NT2/D1 (cell line): ENCODE data around the gene FCER1G.
A peak's percentile ranks its signal among the peaks of the same experiment; 100 is the strongest.

ENCODE experiments used
- DNase-seq: peaks from one replicate; pipeline ENCODE4 v3.0.0-alpha.2; 2011; ENCODE audit warnings: low read depth, low spot score
- H3K27me3 ChIP-seq: 2 replicates; pipeline ENCODE4 v1.6.0; 2011; ENCODE audit warnings: mild to moderate bottlenecking; ENCODE audit not compliant: insufficient read length, insufficient read depth
- H3K36me3 ChIP-seq: 2 replicates; pipeline ENCODE4 v1.6.1; 2011; ENCODE audit warnings: mild to moderate bottlenecking, low read length, mixed read lengths; ENCODE audit not compliant: insufficient read depth, insufficient read length
- H3K4me1 ChIP-seq: 2 replicates; pipeline ENCODE4 v1.5.1; 2011; ENCODE audit not compliant: insufficient read depth, insufficient read length
- H3K4me3 ChIP-seq: 2 replicates; pipeline ENCODE4 v1.5.1; 2011; ENCODE audit warnings: low read depth; ENCODE audit not compliant: insufficient read length
- H3K9ac ChIP-seq: 2 replicates; pipeline ENCODE4 v1.6.0; 2011; ENCODE audit warnings: low read depth; ENCODE audit not compliant: insufficient read length
- H3K9me3 ChIP-seq: 2 replicates; pipeline ENCODE4 v1.5.1; 2011; ENCODE audit warnings: mild to moderate bottlenecking, low read length; ENCODE audit not compliant: insufficient read depth
- SUZ12 ChIP-seq: IDR thresholded peaks from 2 replicates; pipeline ENCODE4 v1.6.1; 2011; ENCODE audit not compliant: insufficient read length, insufficient read depth; ENCODE audit errors: extremely low read depth
- YY1 ChIP-seq: IDR thresholded peaks from 2 replicates; pipeline ENCODE4 v1.6.1; 2011; ENCODE audit not compliant: insufficient read length, insufficient read depth
- ZNF274 ChIP-seq: IDR thresholded peaks from 2 replicates; pipeline ENCODE4 v1.6.1; 2011; ENCODE audit warnings: mild to moderate bottlenecking, low read depth, low read length

Gene FCER1G

GRCh38 chr1:161196521-161197451 is 18.3 kb upstream of the FCER1G start:
- H3K4me1 ChIP-seq, result peaks cover 38% of the 10 kb centered on the region

GRCh38 chr1:161197560-161198193 is 17.4 kb upstream of the FCER1G start:
- TF ChIP-seq ZNF274 (no peak), YY1 (no peak), SUZ12 (no peak)
- no peaks in the 10 kb centered on the region for H3K27me3 ChIP-seq
- H3K36me3 ChIP-seq, result peaks cover 37% of the 10 kb centered on the region
- H3K9me3 ChIP-seq, result no peaks in the 10 kb centered on the region
- DNase-seq, result no peak
- peak overlapping the region; percentile 86 for H3K9ac ChIP-seq
- peak overlapping the region; percentile 52 for H3K4me3 ChIP-seq
- H3K4me1 ChIP-seq, result peaks cover 40% of the 10 kb centered on the region

More at GRCh38 chr1:161196521-161197451, 18.3 kb upstream of the FCER1G start:
- peak overlapping the region; percentile 86 for H3K9ac ChIP-seq
- no peaks in the 10 kb centered on the region for H3K9me3 ChIP-seq
- no peaks in the 10 kb centered on the region for H3K27me3 ChIP-seq
- TF ChIP-seq SUZ12, result no peak
- TF ChIP-seq ZNF274, result no peak
- no peak for TF ChIP-seq YY1
- no peak for DNase-seq
- H3K4me3 ChIP-seq, result peak overlapping the region; percentile 52
- peaks cover 45% of the 10 kb centered on the region for H3K36me3 ChIP-seq

- Histone ChIP-seq H3K27me3 (no peaks in the 10 kb centered on the region), H3K9ac (peak overlapping the region; percentile 86), H3K9me3 (no peaks in the 10 kb centered on the region), H3K4me3 (peak overlapping the region; percentile 52), H3K4me1 (peaks cover 41% of the 10 kb centered on the region), H3K36me3 (peaks cover 34% of the 10 kb centered on the region)
- TF ChIP-seq ZNF274 (no peak), SUZ12 (no peak), YY1 (no peak)
- peak; percentile 55 for DNase-seq
These were observed 16.8 kb upstream of the FCER1G start for GRCh38 chr1:161198194-161198896.

- Histone ChIP-seq H3K9ac (peak within 1 kb of the TSS; percentile 86), H3K9me3 (no peaks in the 10 kb centered on the region), H3K4me1 (peaks cover 42% of the 10 kb centered on the region), H3K36me3 (peaks cover 34% of the 10 kb centered on the region), H3K4me3 (peak within 1 kb of the TSS; percentile 52), H3K27me3 (no peaks in the 10 kb centered on the region)
- DNase-seq, result no peak
- TF ChIP-seq SUZ12 (no peak), YY1 (no peak), ZNF274 (no peak)
These were observed 16.1 kb upstream of the FCER1G start, which contains the start of gene ADAMTS4 for GRCh38 chr1:161198897-161199431. Gene ADAMTS4 (minus strand): TSS chr1:161199054. CDS start chr1:161198627, 427 bp downstream.

- H3K4me3 ChIP-seq, result peak overlapping the region; percentile 12
- peaks cover 35% of the 10 kb centered on the region for H3K36me3 ChIP-seq
- DNase-seq, result no peak
- TF ChIP-seq SUZ12 (no peak), YY1 (no peak), ZNF274 (no peak)
- peak overlapping the region; percentile 86 for H3K9ac ChIP-seq
- H3K27me3 ChIP-seq, result no peaks in the 10 kb centered on the region
- H3K9me3 ChIP-seq, result no peaks in the 10 kb centered on the region
- H3K4me1 ChIP-seq, result peaks cover 42% of the 10 kb centered on the region
These were observed 15.5 kb upstream of the FCER1G start for GRCh38 chr1:161199506-161200139.

GRCh38 chr1:161200421-161200991 is 14.6 kb upstream of the FCER1G start:
- TF ChIP-seq SUZ12 (no peak), YY1 (no peak), ZNF274 (no peak)
- peaks cover 35% of the 10 kb centered on the region for H3K36me3 ChIP-seq
- H3K4me3 ChIP-seq, result no peak overlapping the region
- DNase-seq, result peak; percentile 59
- H3K27me3 ChIP-seq, result no peaks in the 10 kb centered on the region
- H3K9me3 ChIP-seq, result no peaks in the 10 kb centered on the region
- H3K9ac ChIP-seq, result peak overlapping the region; percentile 96
- peaks cover 42% of the 10 kb centered on the region for H3K4me1 ChIP-seq
